CD8-positive, alpha-beta memory T cell (primary cell): Measurements from ENCODE around the gene CCL4. TPM values are rescaled to one million over a fixed set of nuclear protein-coding genes. Genes with fewer than 3 reads are reported as not detected.

Experiments
- CTCF ChIA-PET: fragments of 350-600 bp; sonication (Branson Sonifier 250); formaldehyde crosslinking; loops from one replicate; lab custom pipeline; 2021; ENCODE audit warnings: antibody characterized with exemption; lab: Charles Lee
- POLR2A ChIA-PET: fragments of 350-600 bp; sonication (Branson Sonifier 250); formaldehyde crosslinking; loops from one replicate; lab custom pipeline; 2021; ENCODE audit warnings: antibody characterized with exemption; lab: Charles Lee
- DNase-seq, 5 donors: peaks; one replicate each; pipeline versions ENCODE4 v3.0.0 to v3.0.0-alpha.2; 2020 to 2022; ENCODE audit warnings: mixed read lengths in 1 of 5
- H3K27ac ChIP-seq: one replicate; pipeline ENCODE4 v1.7.0; 2013; ENCODE audit warnings: low read depth, mild to moderate bottlenecking, low read length, moderate library complexity
- H3K27me3 ChIP-seq: 2 replicates; pipeline ENCODE4 v1.7.0; 2013; ENCODE audit warnings: low read length, mild to moderate bottlenecking; ENCODE audit not compliant: insufficient read depth, poor library complexity, severe bottlenecking
- H3K36me3 ChIP-seq: 2 replicates; pipeline ENCODE4 v1.7.0; 2013; ENCODE audit warnings: mild to moderate bottlenecking, low read length, moderate library complexity; ENCODE audit not compliant: insufficient read depth
- H3K4me1 ChIP-seq: 2 replicates; pipeline ENCODE4 v1.7.0; 2013; ENCODE audit warnings: mild to moderate bottlenecking, low read length, moderate library complexity; ENCODE audit not compliant: insufficient read depth
- H3K4me3 ChIP-seq: 2 replicates; pipeline ENCODE4 v1.7.0; 2013; ENCODE audit warnings: mild to moderate bottlenecking, low read length
- H3K9me3 ChIP-seq: 2 replicates; pipeline ENCODE4 v1.7.0; 2013; ENCODE audit warnings: mild to moderate bottlenecking, low read length
- H3K27ac Mint-ChIP-seq, 8 donors: one replicate each; pipeline ENCODE4 v1.8.0; 2020 to 2021; ENCODE audit warnings: mixed read lengths in 8 of 8, mild to moderate bottlenecking in 6 of 8, inconsistent platforms in 3 of 8, moderate library complexity in 3 of 8
- H3K27me3 Mint-ChIP-seq, 2 donors: one replicate each; pipeline ENCODE4 v1.8.0; 2020 to 2021; ENCODE audit warnings: mixed read lengths in 2 of 2, mild to moderate bottlenecking in 1 of 2, moderate library complexity in 1 of 2
- H3K36me3 Mint-ChIP-seq, 3 donors: one replicate each; pipeline ENCODE4 v1.8.0; 2020 to 2021; ENCODE audit warnings: mixed read lengths in 3 of 3, inconsistent platforms in 1 of 3, mild to moderate bottlenecking in 1 of 3
- H3K4me1 Mint-ChIP-seq, 3 donors: one replicate each; pipeline ENCODE4 v1.8.0; 2020 to 2021; ENCODE audit warnings: mixed read lengths in 3 of 3, inconsistent platforms in 1 of 3, mild to moderate bottlenecking in 1 of 3
- H3K4me3 Mint-ChIP-seq, 7 donors: one replicate each; pipeline ENCODE4 v1.8.0; 2020 to 2021; ENCODE audit warnings: mixed read lengths in 7 of 7, mild to moderate bottlenecking in 6 of 7, moderate library complexity in 4 of 7, inconsistent platforms in 2 of 7
- H3K9me3 Mint-ChIP-seq, 5 donors: one replicate each; pipeline ENCODE4 v1.8.0; 2020 to 2022; ENCODE audit warnings: mixed read lengths in 5 of 5, mild to moderate bottlenecking in 3 of 5, moderate library complexity in 2 of 5, inconsistent platforms in 1 of 5
- polyA plus RNA-seq: library from polyadenylated mRNA; unstranded; fragments of 300-500 nt; fragmentation: Illumina TruSeq; gene quantifications from one replicate; pipeline ENCODE4 v1.2.3, GENCODE V29; 2021
- total RNA-seq, 2 experiments: library from RNA; stranded (reverse); gene quantifications; one replicate each; pipeline ENCODE4 v1.2.3, GENCODE V29; 2021

The CCL4 gene
- total and polyA plus RNA-seq, 3 experiments from 2014 or later = 161 to 1,794 (median 1,703) TPM

- CTCF ChIA-PET = interaction anchor here (0.9 to 1.3 kb wide), 4 partner anchors 16 to 97 kb away, joined by 3 to 4 read pairs (median 4); no protein-coding TSS in a partner anchor
- peak in 3 of 5 donors; percentile 36 to 73 (median 69) for DNase-seq
- Histone ChIP-seq H3K4me1 (peaks cover 38% of the 10 kb centered on the region), H3K36me3 (no peaks in the 10 kb centered on the region), H3K27ac (peak overlapping the region; percentile 18), H3K27me3 (no peaks in the 10 kb centered on the region), H3K9me3 (no peaks in the 10 kb centered on the region), H3K4me3 (no peak overlapping the region)
- H3K9me3 Mint-ChIP-seq = no peaks in the 10 kb centered on the region
- H3K27ac Mint-ChIP-seq = peak overlapping the region; percentile 62 to 91 (median 80)
- H3K27me3 Mint-ChIP-seq = peaks cover 0 to under 1% of the 10 kb centered on the region in 2 donors
- H3K36me3 Mint-ChIP-seq = peaks cover 0 to under 1% (median 0%) of the 10 kb centered on the region in 3 donors
- H3K4me3 Mint-ChIP-seq = peak overlapping the region in 5 of 7 donors; percentile 5 to 57 (median 36)
- POLR2A ChIA-PET = interaction anchor here (0.6 kb wide), 1 partner anchor 232 kb away, joined by 3 read pairs; no protein-coding TSS in a partner anchor
- peaks cover 44 to 54% (median 53%) of the 10 kb centered on the region in 3 donors for H3K4me1 Mint-ChIP-seq
Measured at GRCh38 chr17:36066365-36066985, 37.2 kb upstream of the CCL4 start.

- Histone ChIP-seq H3K27ac (no peak overlapping the region), H3K27me3 (no peaks in the 10 kb centered on the region), H3K36me3 (no peaks in the 10 kb centered on the region), H3K9me3 (no peaks in the 10 kb centered on the region), H3K4me3 (no peak overlapping the region), H3K4me1 (peaks cover 51% of the 10 kb centered on the region)
- Mint-ChIP-seq H3K4me1 (peaks cover 54 to 72% (median 71%) of the 10 kb centered on the region in 3 donors), H3K4me3 (peak overlapping the region in 1 of 7 donors; percentile 52), H3K27ac (peak overlapping the region in 6 of 8 donors; percentile 20 to 88 (median 62)), H3K27me3 (no peaks in the 10 kb centered on the region), H3K36me3 (no peaks in the 10 kb centered on the region), H3K9me3 (no peaks in the 10 kb centered on the region)
- no peak for DNase-seq
- ChIA-PET CTCF (interaction anchor here (1.0 to 1.9 kb wide), 4 partner anchors 80 to 219 kb away, joined by 3 to 8 read pairs (median 4); no protein-coding TSS in a partner anchor), POLR2A (no interaction called here)
Measured at GRCh38 chr17:36068524-36068923, 35.1 kb upstream of the CCL4 start.

- H3K27me3 ChIP-seq = no peaks in the 10 kb centered on the region
- peak overlapping the region in 3 of 7 donors; percentile 4 to 82 (median 11) for H3K4me3 Mint-ChIP-seq
- H3K27ac ChIP-seq = no peak overlapping the region
- no peaks in the 10 kb centered on the region for H3K36me3 ChIP-seq
- H3K4me1 Mint-ChIP-seq = peaks cover 54 to 72% (median 71%) of the 10 kb centered on the region in 3 donors
- H3K9me3 Mint-ChIP-seq = no peaks in the 10 kb centered on the region
- H3K36me3 Mint-ChIP-seq = no peaks in the 10 kb centered on the region
- ChIA-PET CTCF (interaction anchor here (1.2 to 1.9 kb wide), 3 partner anchors 93 to 220 kb away, joined by 3 to 8 read pairs (median 6); no protein-coding TSS in a partner anchor), POLR2A (no interaction called here)
- no peaks in the 10 kb centered on the region for H3K9me3 ChIP-seq
- peak overlapping the region in 7 of 8 donors; percentile 35 to 88 (median 72) for H3K27ac Mint-ChIP-seq
- H3K27me3 Mint-ChIP-seq = no peaks in the 10 kb centered on the region
- peaks cover 51% of the 10 kb centered on the region for H3K4me1 ChIP-seq
- H3K4me3 ChIP-seq = no peak overlapping the region
- DNase-seq = no peak
Measured at GRCh38 chr17:36069136-36069535, 34.5 kb upstream of the CCL4 start.

GRCh38 chr17:36070427-36070826 lies 33.2 kb upstream of the CCL4 start:
- DNase-seq = no peak
- H3K36me3 ChIP-seq = no peaks in the 10 kb centered on the region
- CTCF ChIA-PET = interaction anchor here (1.9 to 4.1 kb wide), 3 partner anchors 79 to 123 kb away, joined by 6 to 25 read pairs (median 16); no protein-coding TSS in a partner anchor
- POLR2A ChIA-PET = no interaction called here
- no peaks in the 10 kb centered on the region for H3K9me3 Mint-ChIP-seq
- peaks cover 55 to 75% (median 72%) of the 10 kb centered on the region in 3 donors for H3K4me1 Mint-ChIP-seq
- no peak overlapping the region for H3K4me3 Mint-ChIP-seq
- H3K9me3 ChIP-seq = no peaks in the 10 kb centered on the region
- no peaks in the 10 kb centered on the region for H3K27me3 ChIP-seq
- no peak overlapping the region for H3K27ac ChIP-seq
- H3K4me1 ChIP-seq = peaks cover 46% of the 10 kb centered on the region
- no peak overlapping the region for H3K4me3 ChIP-seq
- H3K36me3 Mint-ChIP-seq = no peaks in the 10 kb centered on the region
- H3K27me3 Mint-ChIP-seq = no peaks in the 10 kb centered on the region
- H3K27ac Mint-ChIP-seq = peak overlapping the region in 7 of 8 donors; percentile 2 to 79 (median 43)

GRCh38 chr17:36071751-36072150 lies 31.9 kb upstream of the CCL4 start:
- peaks cover 0 to 2% (median 0%) of the 10 kb centered on the region in 5 donors for H3K9me3 Mint-ChIP-seq
- H3K27ac Mint-ChIP-seq = peak overlapping the region in 3 of 8 donors; percentile 9 to 89 (median 10)
- ChIA-PET CTCF (interaction anchor here (1.0 to 4.1 kb wide), 12 partner anchors 8 to 223 kb away, joined by 3 to 25 read pairs (median 12); partner anchors contain the start of gene CCL18), POLR2A (interaction anchor here (1.1 kb wide), 1 partner anchor 29 kb away, joined by 4 read pairs; no protein-coding TSS in a partner anchor)
- H3K4me3 ChIP-seq = no peak overlapping the region
- H3K36me3 ChIP-seq = no peaks in the 10 kb centered on the region
- peaks cover 42 to 63% (median 60%) of the 10 kb centered on the region in 3 donors for H3K4me1 Mint-ChIP-seq
- peaks cover 37% of the 10 kb centered on the region for H3K4me1 ChIP-seq
- DNase-seq = no peak
- H3K27ac ChIP-seq = no peak overlapping the region
- peak overlapping the region in 1 of 7 donors; percentile 36 for H3K4me3 Mint-ChIP-seq
- H3K27me3 ChIP-seq = no peaks in the 10 kb centered on the region
- no peaks in the 10 kb centered on the region for H3K36me3 Mint-ChIP-seq
- H3K9me3 ChIP-seq = no peaks in the 10 kb centered on the region
- no peaks in the 10 kb centered on the region for H3K27me3 Mint-ChIP-seq

GRCh38 chr17:36072431-36073121 lies 31.1 kb upstream of the CCL4 start:
- no peaks in the 10 kb centered on the region for H3K27me3 ChIP-seq
- ChIA-PET POLR2A (interaction anchor here (0.5 to 1.1 kb wide), 3 partner anchors 10 to 151 kb away, joined by 3 to 4 read pairs (median 4); no protein-coding TSS in a partner anchor), CTCF (interaction anchor here (0.6 to 4.1 kb wide), 28 partner anchors 9 to 308 kb away, joined by 3 to 25 read pairs (median 6); partner anchors contain the start of genes CCL18, CCL3 and TAF15)
- no peaks in the 10 kb centered on the region for H3K27me3 Mint-ChIP-seq
- no peaks in the 10 kb centered on the region for H3K9me3 ChIP-seq
- H3K36me3 ChIP-seq = no peaks in the 10 kb centered on the region
- peaks cover 29% of the 10 kb centered on the region for H3K4me1 ChIP-seq
- peaks cover 0 to 5% (median 0%) of the 10 kb centered on the region in 5 donors for H3K9me3 Mint-ChIP-seq
- no peak overlapping the region for H3K4me3 ChIP-seq
- H3K4me1 Mint-ChIP-seq = peaks cover 38 to 58% (median 55%) of the 10 kb centered on the region in 3 donors
- H3K27ac ChIP-seq = no peak overlapping the region
- peak; percentile 27 to 77 (median 59) for DNase-seq
- H3K4me3 Mint-ChIP-seq = peak overlapping the region in 6 of 7 donors; percentile 18 to 63 (median 34)
- peak overlapping the region in 6 of 8 donors; percentile 0 to 89 (median 48) for H3K27ac Mint-ChIP-seq
- peaks cover 0 to under 1% (median 0%) of the 10 kb centered on the region in 3 donors for H3K36me3 Mint-ChIP-seq

GRCh38 chr17:36074365-36074764 lies 29.3 kb upstream of the CCL4 start:
- POLR2A ChIA-PET = interaction anchor here (0.8 kb wide), 1 partner anchor 203 kb away, joined by 3 read pairs; no protein-coding TSS in a partner anchor
- CTCF ChIA-PET = interaction anchor here (1.0 to 4.1 kb wide), 4 partner anchors 13 to 225 kb away, joined by 3 to 25 read pairs (median 8); no protein-coding TSS in a partner anchor
- H3K27ac Mint-ChIP-seq = peak overlapping the region in 4 of 8 donors; percentile 46 to 77 (median 71)

More at GRCh38 chr17:36074365-36074764, 29.3 kb upstream of the CCL4 start:
- Histone ChIP-seq H3K27me3 (no peaks in the 10 kb centered on the region), H3K9me3 (no peaks in the 10 kb centered on the region), H3K4me1 (peaks cover 20% of the 10 kb centered on the region), H3K36me3 (no peaks in the 10 kb centered on the region), H3K27ac (no peak overlapping the region), H3K4me3 (no peak overlapping the region)
- peaks cover 31 to 49% (median 41%) of the 10 kb centered on the region in 3 donors for H3K4me1 Mint-ChIP-seq
- peak overlapping the region in 5 of 7 donors; percentile 19 to 59 (median 40) for H3K4me3 Mint-ChIP-seq
- H3K9me3 Mint-ChIP-seq = peaks cover 0 to 6% (median 0%) of the 10 kb centered on the region in 5 donors
- DNase-seq = no peak
- H3K36me3 Mint-ChIP-seq = peaks cover 0 to 6% (median 0%) of the 10 kb centered on the region in 3 donors
- no peaks in the 10 kb centered on the region for H3K27me3 Mint-ChIP-seq
